GM23338 (cell line): Measurements from ENCODE around the gene NUDT5. TPM values are rescaled to one million over a fixed set of nuclear protein-coding genes. Genes with fewer than 3 reads are reported as not detected.

Source experiments
- ATAC-seq: fragments of 200-7000 bp; cut with Tn5 transposase; 3 replicates; pipeline ENCODE4 v1.9.1; 2020
- DNase-seq: peaks from one replicate; pipeline ENCODE4 v3.0.0-alpha.2; 2015; ENCODE audit warnings: low spot score
- H2AFZ ChIP-seq: fragments of 200-600 bp; sonication (generic); 2 replicates; pipeline ENCODE4 v1.8.0; 2016; ENCODE audit warnings: antibody characterized with exemption, mild to moderate bottlenecking, moderate library complexity
- H3F3A ChIP-seq: fragments of 200-600 bp; sonication (generic); replicated peaks from 2 replicates; pipeline ENCODE4 v1.8.0; 2017; ENCODE audit warnings: antibody characterized with exemption, mixed run types, low read depth
- H3K27ac ChIP-seq: fragments of 200-600 bp; sonication (generic); 2 replicates; pipeline ENCODE4 v1.6.1; 2016; ENCODE audit warnings: low read depth
- H3K27me3 ChIP-seq: fragments of 200-600 bp; sonication (generic); 2 replicates; pipeline ENCODE4 v1.8.0; 2016; ENCODE audit warnings: mild to moderate bottlenecking, mixed run types, moderate library complexity; ENCODE audit not compliant: insufficient read depth
- H3K36me3 ChIP-seq: fragments of 200-600 bp; sonication (generic); 2 replicates; pipeline ENCODE4 v1.8.0; 2016; ENCODE audit warnings: mild to moderate bottlenecking; ENCODE audit not compliant: insufficient read depth
- H3K4me1 ChIP-seq: fragments of 200-600 bp; sonication (generic); 2 replicates; pipeline ENCODE4 v1.8.0; 2016; ENCODE audit warnings: mild to moderate bottlenecking, moderate library complexity; ENCODE audit not compliant: insufficient read depth
- H3K4me2 ChIP-seq: fragments of 200-600 bp; sonication (generic); 2 replicates; pipeline ENCODE4 v1.7.1; 2017; ENCODE audit warnings: mixed run types
- H3K4me3 ChIP-seq: fragments of 200-600 bp; sonication (generic); 2 replicates; pipeline ENCODE4 v1.6.1; 2016; ENCODE audit warnings: mixed run types
- H3K79me2 ChIP-seq: fragments of 200-600 bp; sonication (generic); replicated peaks from 2 replicates; pipeline ENCODE4 v1.8.0; 2017; ENCODE audit warnings: mild to moderate bottlenecking; ENCODE audit not compliant: insufficient read depth
- H3K9me2 ChIP-seq: fragments of 200-600 bp; sonication (generic); 2 replicates; pipeline ENCODE4 v1.8.0; 2017; ENCODE audit not compliant: insufficient read depth
- H4K20me1 ChIP-seq: fragments of 200-600 bp; sonication (generic); replicated peaks from 2 replicates; pipeline ENCODE4 v1.8.0; 2017; ENCODE audit warnings: mild to moderate bottlenecking; ENCODE audit not compliant: insufficient read depth
- H3K27ac Mint-ChIP-seq: 2 replicates; pipeline ENCODE4 v1.8.0; 2020; ENCODE audit warnings: inconsistent platforms, mild to moderate bottlenecking, moderate library complexity, mixed read lengths
- H3K27me3 Mint-ChIP-seq: 3 replicates; pipeline ENCODE4 v1.8.0; 2022; ENCODE audit warnings: low read depth, mild to moderate bottlenecking, moderate library complexity, mixed read lengths, inconsistent platforms; ENCODE audit not compliant: insufficient read depth, poor library complexity
- H3K36me3 Mint-ChIP-seq: 3 replicates; pipeline ENCODE4 v1.8.0; 2021; ENCODE audit warnings: low read depth, mild to moderate bottlenecking, inconsistent platforms, moderate library complexity, mixed read lengths
- H3K4me1 Mint-ChIP-seq: 3 replicates; pipeline ENCODE4 v1.8.0; 2020; ENCODE audit warnings: mild to moderate bottlenecking, inconsistent platforms, mixed read lengths
- H3K4me3 Mint-ChIP-seq: 3 replicates; pipeline ENCODE4 v1.8.0; 2021; ENCODE audit warnings: moderate library complexity, mild to moderate bottlenecking, inconsistent platforms, mixed read lengths
- H3K9me3 Mint-ChIP-seq: 3 replicates; pipeline ENCODE4 v1.8.0; 2020; ENCODE audit warnings: moderate library complexity, mild to moderate bottlenecking, inconsistent platforms, mixed read lengths
- CREB1 ChIP-seq: fragments of 250-450 bp; sonication (Bioruptor Pico); IDR thresholded peaks from 2 replicates; pipeline ENCODE4 v1.5.0; 2020; ENCODE audit warnings: low read depth, mild to moderate bottlenecking, moderate library complexity
- ETS1 ChIP-seq: IDR thresholded peaks from 2 replicates; pipeline ENCODE4 v1.6.1; 2016; ENCODE audit warnings: antibody characterized with exemption
- EZH2phosphoT487 ChIP-seq: fragments of 200-600 bp; sonication (generic); IDR thresholded peaks from one replicate; pipeline ENCODE4 v1.8.1; 2018; ENCODE audit warnings: antibody characterized with exemption; ENCODE audit not compliant: unreplicated experiment
- JUNB ChIP-seq: IDR thresholded peaks from one replicate; pipeline ENCODE4 v1.6.1; 2016; ENCODE audit warnings: antibody characterized with exemption; ENCODE audit not compliant: unreplicated experiment
- POLR2AphosphoS5 ChIP-seq: IDR thresholded peaks from 2 replicates; pipeline ENCODE4 v1.6.1; 2016; ENCODE audit warnings: antibody characterized with exemption, low read depth
- STAT1 ChIP-seq: IDR thresholded peaks from one replicate; pipeline ENCODE4 v1.6.1; 2016; ENCODE audit warnings: antibody characterized with exemption; ENCODE audit not compliant: unreplicated experiment
- ZNF114 ChIP-seq: fragments of 250-450 bp; sonication (Bioruptor Pico); IDR thresholded peaks from 2 replicates; pipeline ENCODE4 v1.5.0; 2020; ENCODE audit warnings: mild to moderate bottlenecking, moderate library complexity
- ZNF331 ChIP-seq: fragments of 250-450 bp; sonication (Bioruptor Pico); IDR thresholded peaks from 2 replicates; pipeline ENCODE4 v1.5.0; 2020; ENCODE audit warnings: low read depth, mild to moderate bottlenecking, moderate library complexity
- ZNF462 ChIP-seq: fragments of 250-450 bp; sonication (Bioruptor Pico); IDR thresholded peaks from 2 replicates; pipeline ENCODE4 v1.5.0; 2020; ENCODE audit warnings: mild to moderate bottlenecking, moderate library complexity
- polyA plus RNA-seq: library from polyadenylated mRNA; unstranded; fragments of >200 nt; fragmentation: Nextera tagmentation; extraction: Ambion mirVana; gene quantifications from 2 replicates; pipeline ENCODE4 v1.2.1, GENCODE V29; 2016
- total RNA-seq: library from RNA; depleted of rRNA; stranded (reverse); fragments of >200 nt; shearing (Covaris generic); gene quantifications from 2 replicates; pipeline ENCODE4 v1.2.3, GENCODE V29; 2014
- TF ChIP-seq, protein P1 (sequence below), 2 experiments: fragments of 200-600 bp in 1 of 2; sonication (generic) in 1 of 2; conservative IDR thresholded peaks; 2 replicates each; pipeline versions ENCODE4 v1.5.1 to v1.6.1; 2016 to 2017; ENCODE audit warnings: antibody characterized with exemption in 2 of 2, low read depth in 2 of 2, mild to moderate bottlenecking in 2 of 2, moderate library complexity in 1 of 2

The NUDT5 gene
- total and polyA plus RNA-seq, 2 experiments from 2014 or later = 94.3 to 255 TPM

- TF ChIP-seq ZNF462 = no peak
- no peak for TF ChIP-seq JUNB
- TF ChIP-seq CREB1 (CRISPR knock-in tag) = no peak
- no peak for TF ChIP-seq ZNF114 (CRISPR knock-in tag)
Observed at GRCh38 chr10:12194752-12195271, 879 bp downstream of the NUDT5 start (continued).

DNA sequence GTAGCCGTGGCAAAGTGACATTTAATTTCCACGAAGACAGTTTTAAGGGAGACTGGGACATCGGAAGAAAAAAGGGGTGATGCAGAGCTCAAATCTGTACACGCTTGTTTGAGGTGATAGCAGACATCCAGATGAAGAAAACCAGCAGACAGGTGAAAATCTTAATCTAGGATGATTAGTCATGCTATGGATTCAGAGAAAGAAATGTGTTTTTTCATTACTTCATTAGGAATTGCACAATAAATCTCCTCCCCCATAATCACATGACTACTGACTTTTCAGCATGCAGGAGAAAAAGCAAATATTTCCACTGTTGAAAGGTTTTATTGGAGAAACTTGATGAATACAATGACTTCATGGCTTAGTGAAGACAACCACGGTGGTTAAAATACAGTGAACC is 2.5 kb downstream of the NUDT5 start:
- no peaks in the 10 kb centered on the region; the same call in 1 of the 2 replicates for H3F3A ChIP-seq
- H2AFZ ChIP-seq = no peak overlapping the region
- peaks cover 14% of the 10 kb centered on the region for H3K36me3 Mint-ChIP-seq
- H3K4me1 Mint-ChIP-seq = peaks cover 19% of the 10 kb centered on the region
- TF ChIP-seq ZNF331 (CRISPR knock-in tag) = no peak
- TF ChIP-seq ZNF114 (CRISPR knock-in tag) = no peak
- no peak for TF ChIP-seq STAT1
- no peak for TF ChIP-seq ETS1
- no peak for TF ChIP-seq EZH2phosphoT487
- TF ChIP-seq POLR2AphosphoS5 = no peak
- TF ChIP-seq, protein P1, sequence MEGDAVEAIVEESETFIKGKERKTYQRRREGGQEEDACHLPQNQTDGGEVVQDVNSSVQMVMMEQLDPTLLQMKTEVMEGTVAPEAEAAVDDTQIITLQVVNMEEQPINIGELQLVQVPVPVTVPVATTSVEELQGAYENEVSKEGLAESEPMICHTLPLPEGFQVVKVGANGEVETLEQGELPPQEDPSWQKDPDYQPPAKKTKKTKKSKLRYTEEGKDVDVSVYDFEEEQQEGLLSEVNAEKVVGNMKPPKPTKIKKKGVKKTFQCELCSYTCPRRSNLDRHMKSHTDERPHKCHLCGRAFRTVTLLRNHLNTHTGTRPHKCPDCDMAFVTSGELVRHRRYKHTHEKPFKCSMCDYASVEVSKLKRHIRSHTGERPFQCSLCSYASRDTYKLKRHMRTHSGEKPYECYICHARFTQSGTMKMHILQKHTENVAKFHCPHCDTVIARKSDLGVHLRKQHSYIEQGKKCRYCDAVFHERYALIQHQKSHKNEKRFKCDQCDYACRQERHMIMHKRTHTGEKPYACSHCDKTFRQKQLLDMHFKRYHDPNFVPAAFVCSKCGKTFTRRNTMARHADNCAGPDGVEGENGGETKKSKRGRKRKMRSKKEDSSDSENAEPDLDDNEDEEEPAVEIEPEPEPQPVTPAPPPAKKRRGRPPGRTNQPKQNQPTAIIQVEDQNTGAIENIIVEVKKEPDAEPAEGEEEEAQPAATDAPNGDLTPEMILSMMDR (conservative IDR thresholded peaks at IDR 0.05; ENCODE audit: low read depth in 2 of 2) = no peak
- peaks cover 95% of the 10 kb centered on the region for H3K79me2 ChIP-seq
- H3K4me3 Mint-ChIP-seq = no peak overlapping the region; the same call in 2 of the 3 replicates
- peak overlapping the region; percentile 84; the same call in 1 of the 2 replicates for H3K4me2 ChIP-seq
- peaks cover 32% of the 10 kb centered on the region for H4K20me1 ChIP-seq
- H3K27ac ChIP-seq = no peak overlapping the region
- ATAC-seq (no peak), DNase-seq (no peak)
- no peaks in the 10 kb centered on the region for H3K27me3 ChIP-seq
- H3K27me3 Mint-ChIP-seq = peaks cover 12% of the 10 kb centered on the region
- no peaks in the 10 kb centered on the region; the same call in 2 of the 3 replicates for H3K9me3 Mint-ChIP-seq
- peaks cover 12% of the 10 kb centered on the region for H3K4me1 ChIP-seq
- H3K9me2 ChIP-seq = no peaks in the 10 kb centered on the region
- no peak overlapping the region for H3K27ac Mint-ChIP-seq
- no peaks in the 10 kb centered on the region for H3K36me3 ChIP-seq
- H3K4me3 ChIP-seq = no peak overlapping the region
